Measurements from ENCODE around the gene ATOH1. TPM values are rescaled to one million over a fixed set of nuclear protein-coding genes. Genes with fewer than 3 reads are reported as not detected.

Gene ATOH1
- total RNA-seq, 1 donor from 2014 or later, result not detected

- no peak for DNase-seq (ENCODE audit: low read depth in 2 of 2)
Observed at GRCh38 chr4:93834249-93835066, 5.9 kb downstream of the ATOH1 start.

GRCh38 chr4:93835929-93836328, 7.4 kb downstream of the ATOH1 start:
- no peak for DNase-seq (ENCODE audit: low read depth in 2 of 2)

- DNase-seq (ENCODE audit: low read depth in 2 of 2), result no peak
Observed at GRCh38 chr4:93839704-93840103, 11.2 kb downstream of the ATOH1 start.

- no peak for DNase-seq (ENCODE audit: low read depth in 2 of 2)
Observed at GRCh38 chr4:93841803-93842345, 13.3 kb downstream of the ATOH1 start.

- DNase-seq (ENCODE audit: low read depth in 2 of 2), result no peak
Observed at GRCh38 chr4:93842601-93843252, 14.2 kb downstream of the ATOH1 start.

- DNase-seq (ENCODE audit: low read depth in 2 of 2), result no peak
Observed at GRCh38 chr4:93843772-93844171, 15.2 kb downstream of the ATOH1 start.

GRCh38 chr4:93852680-93853079, 24.1 kb downstream of the ATOH1 start:
- no peak for DNase-seq (ENCODE audit: low read depth in 2 of 2)

GRCh38 chr4:93855926-93856325, 27.4 kb downstream of the ATOH1 start:
- no peak for DNase-seq (ENCODE audit: low read depth in 2 of 2)

GRCh38 chr4:93865650-93866049, 37.1 kb downstream of the ATOH1 start:
- no peak for DNase-seq (ENCODE audit: low read depth in 2 of 2)

- no peak for DNase-seq (ENCODE audit: low read depth in 2 of 2)
Observed at GRCh38 chr4:93867416-93868001, 39.0 kb downstream of the ATOH1 start.

GRCh38 chr4:93870876-93871458, 42.4 kb downstream of the ATOH1 start:
- DNase-seq (ENCODE audit: low read depth in 2 of 2), result no peak

GRCh38 chr4:93876754-93877153, 48.2 kb downstream of the ATOH1 start:
- DNase-seq (ENCODE audit: low read depth in 2 of 2), result no peak

GRCh38 chr4:93878566-93878965, 50.0 kb downstream of the ATOH1 start:
- DNase-seq (ENCODE audit: low read depth in 2 of 2), result no peak

GRCh38 chr4:93879919-93880318, 51.4 kb downstream of the ATOH1 start:
- no peak for DNase-seq (ENCODE audit: low read depth in 2 of 2)

Data from lung microvascular endothelial cell (primary cell).